Liver (tissue), 9 donors: ENCODE data around the gene CARHSP1. TPM values are rescaled to one million over a fixed set of nuclear protein-coding genes. Genes with fewer than 3 reads are reported as not detected.

Source experiments
- DNase-seq: peaks from one replicate; pipeline ENCODE4 v3.0.0-alpha.2; 2017; ENCODE audit warnings: low spot score
- H3K27ac ChIP-seq, 2 donors: one replicate each; pipeline ENCODE4 v1.7.0; 2013; ENCODE audit warnings: inconsistent platforms in 2 of 2, low read length in 2 of 2, control low read depth in 1 of 2, low read depth in 1 of 2, mild to moderate bottlenecking in 1 of 2
- H3K27me3 ChIP-seq, 4 donors: one replicate each; pipeline versions ENCODE4 v1.6.1 to v1.7.0; 2013; ENCODE audit warnings: low read length in 3 of 4, inconsistent platforms in 1 of 4, mild to moderate bottlenecking in 1 of 4, moderate library complexity in 1 of 4; ENCODE audit not compliant: control insufficient read depth in 4 of 4, insufficient read depth in 4 of 4
- H3K36me3 ChIP-seq, 4 donors: one replicate each; pipeline versions ENCODE4 v1.6.1 to v1.7.0; 2013; ENCODE audit warnings: low read length in 3 of 4, mild to moderate bottlenecking in 3 of 4, low read depth in 1 of 4, moderate library complexity in 1 of 4; ENCODE audit not compliant: control insufficient read depth in 4 of 4, insufficient read depth in 3 of 4
- H3K4me1 ChIP-seq, 4 donors: one replicate each; pipeline versions ENCODE4 v1.6.1 to v1.7.0; 2013; ENCODE audit warnings: low read length in 3 of 4, mild to moderate bottlenecking in 3 of 4, moderate library complexity in 1 of 4; ENCODE audit not compliant: control insufficient read depth in 4 of 4, insufficient read depth in 4 of 4
- H3K4me3 ChIP-seq, 3 donors: one replicate each; pipeline versions ENCODE4 v1.6.1 to v1.7.0; 2013; ENCODE audit warnings: low read length in 3 of 3, control low read depth in 1 of 3, low read depth in 1 of 3, mild to moderate bottlenecking in 1 of 3
- H3K9ac ChIP-seq, 2 donors: one replicate each; pipeline ENCODE4 v1.7.0; 2013; ENCODE audit warnings: low read length in 2 of 2, mild to moderate bottlenecking in 2 of 2, moderate library complexity in 2 of 2, control low read depth in 1 of 2, low read depth in 1 of 2
- H3K9me3 ChIP-seq, 4 donors: one replicate each; pipeline versions ENCODE4 v1.6.1 to v1.7.0; 2013; ENCODE audit warnings: low read length in 3 of 4; ENCODE audit not compliant: control insufficient read depth in 4 of 4
- ATF3 ChIP-seq: IDR thresholded peaks from 2 replicates; pipeline ENCODE4 v1.6.1; 2016; ENCODE audit warnings: antibody characterized with exemption
- HNF4A ChIP-seq, 2 donors: conservative IDR thresholded peaks; 2 replicates each; pipeline ENCODE4 v1.6.1; 2016; ENCODE audit warnings: antibody characterized with exemption in 2 of 2, mild to moderate bottlenecking in 2 of 2
- RAD21 ChIP-seq, 2 donors: IDR thresholded peaks; 2 replicates each; pipeline ENCODE4 v1.6.1; 2016; ENCODE audit warnings: antibody characterized with exemption in 2 of 2, mild to moderate bottlenecking in 2 of 2
- SP1 ChIP-seq: IDR thresholded peaks from 2 replicates; pipeline ENCODE4 v1.6.1; 2018; ENCODE audit warnings: antibody characterized with exemption, mild to moderate bottlenecking
- YY1 ChIP-seq: IDR thresholded peaks from 2 replicates; pipeline ENCODE4 v1.6.1; 2016; ENCODE audit warnings: antibody characterized with exemption, mild to moderate bottlenecking
- WGBS: extraction: QIAGEN DNeasy Blood & Tissue Kit; methylation state at CpG from one replicate; pipeline ENCODE4 v1.1.7; 2013; 5-methylcytosine and 5-hydroxymethylcytosine counted together
- polyA plus RNA-seq, 2 donors: library from polyadenylated mRNA; stranded (reverse) in 1 of 2; unstranded in 1 of 2; fragments of 200-250 nt in 1 of 2; fragments of >200 nt in 1 of 2; fragmentation: Nextera tagmentation in 1 of 2; extraction: Ambion mirVana in 1 of 2; gene quantifications; one replicate each; pipeline versions ENCODE4 v1.2.1 to v1.2.3, GENCODE V29; 2013 to 2015
- total RNA-seq, 2 donors: library from RNA; depleted of rRNA; stranded (reverse); fragments of >200 nt; gene quantifications; one replicate each; pipeline ENCODE4 v1.2.3, GENCODE V29; 2014
- TF ChIP-seq, protein P1 (sequence below): IDR thresholded peaks from 2 replicates; pipeline ENCODE4 v1.6.1; 2016; ENCODE audit warnings: antibody characterized with exemption, mild to moderate bottlenecking
- donor health status: healthy.
- donor health status: healthy.
- donor health status: healthy.
- donor health status: healthy.
- donor health status: healthy.

The CARHSP1 gene
- total and polyA plus RNA-seq, 4 donors, result 81.2 to 162 (median 119) TPM

GRCh38 chr16:8886593-8887430 is 18.0 kb upstream of the CARHSP1 start:
- Histone ChIP-seq H3K9me3 (no peaks in the 10 kb centered on the region), H3K27me3 (no peaks in the 10 kb centered on the region), H3K4me1 (peaks cover 0 to 5% (median under 1%) of the 10 kb centered on the region in 4 donors), H3K36me3 (peaks cover 0 to 14% (median 8%) of the 10 kb centered on the region in 4 donors), H3K4me3 (no peak overlapping the region), H3K27ac (no peak overlapping the region), H3K9ac (no peak overlapping the region)
- no peak for DNase-seq
- 75% methylated on average over 19 of the region's 19 CpGs for WGBS
- no peak for TF ChIP-seq YY1
- no peak for TF ChIP-seq RAD21 (IDR thresholded peaks at IDR 0.05)
- TF ChIP-seq ATF3, result no peak
- TF ChIP-seq, protein P1, sequence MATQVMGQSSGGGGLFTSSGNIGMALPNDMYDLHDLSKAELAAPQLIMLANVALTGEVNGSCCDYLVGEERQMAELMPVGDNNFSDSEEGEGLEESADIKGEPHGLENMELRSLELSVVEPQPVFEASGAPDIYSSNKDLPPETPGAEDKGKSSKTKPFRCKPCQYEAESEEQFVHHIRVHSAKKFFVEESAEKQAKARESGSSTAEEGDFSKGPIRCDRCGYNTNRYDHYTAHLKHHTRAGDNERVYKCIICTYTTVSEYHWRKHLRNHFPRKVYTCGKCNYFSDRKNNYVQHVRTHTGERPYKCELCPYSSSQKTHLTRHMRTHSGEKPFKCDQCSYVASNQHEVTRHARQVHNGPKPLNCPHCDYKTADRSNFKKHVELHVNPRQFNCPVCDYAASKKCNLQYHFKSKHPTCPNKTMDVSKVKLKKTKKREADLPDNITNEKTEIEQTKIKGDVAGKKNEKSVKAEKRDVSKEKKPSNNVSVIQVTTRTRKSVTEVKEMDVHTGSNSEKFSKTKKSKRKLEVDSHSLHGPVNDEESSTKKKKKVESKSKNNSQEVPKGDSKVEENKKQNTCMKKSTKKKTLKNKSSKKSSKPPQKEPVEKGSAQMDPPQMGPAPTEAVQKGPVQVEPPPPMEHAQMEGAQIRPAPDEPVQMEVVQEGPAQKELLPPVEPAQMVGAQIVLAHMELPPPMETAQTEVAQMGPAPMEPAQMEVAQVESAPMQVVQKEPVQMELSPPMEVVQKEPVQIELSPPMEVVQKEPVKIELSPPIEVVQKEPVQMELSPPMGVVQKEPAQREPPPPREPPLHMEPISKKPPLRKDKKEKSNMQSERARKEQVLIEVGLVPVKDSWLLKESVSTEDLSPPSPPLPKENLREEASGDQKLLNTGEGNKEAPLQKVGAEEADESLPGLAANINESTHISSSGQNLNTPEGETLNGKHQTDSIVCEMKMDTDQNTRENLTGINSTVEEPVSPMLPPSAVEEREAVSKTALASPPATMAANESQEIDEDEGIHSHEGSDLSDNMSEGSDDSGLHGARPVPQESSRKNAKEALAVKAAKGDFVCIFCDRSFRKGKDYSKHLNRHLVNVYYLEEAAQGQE, result no peak
- TF ChIP-seq SP1, result no peak

DNA sequence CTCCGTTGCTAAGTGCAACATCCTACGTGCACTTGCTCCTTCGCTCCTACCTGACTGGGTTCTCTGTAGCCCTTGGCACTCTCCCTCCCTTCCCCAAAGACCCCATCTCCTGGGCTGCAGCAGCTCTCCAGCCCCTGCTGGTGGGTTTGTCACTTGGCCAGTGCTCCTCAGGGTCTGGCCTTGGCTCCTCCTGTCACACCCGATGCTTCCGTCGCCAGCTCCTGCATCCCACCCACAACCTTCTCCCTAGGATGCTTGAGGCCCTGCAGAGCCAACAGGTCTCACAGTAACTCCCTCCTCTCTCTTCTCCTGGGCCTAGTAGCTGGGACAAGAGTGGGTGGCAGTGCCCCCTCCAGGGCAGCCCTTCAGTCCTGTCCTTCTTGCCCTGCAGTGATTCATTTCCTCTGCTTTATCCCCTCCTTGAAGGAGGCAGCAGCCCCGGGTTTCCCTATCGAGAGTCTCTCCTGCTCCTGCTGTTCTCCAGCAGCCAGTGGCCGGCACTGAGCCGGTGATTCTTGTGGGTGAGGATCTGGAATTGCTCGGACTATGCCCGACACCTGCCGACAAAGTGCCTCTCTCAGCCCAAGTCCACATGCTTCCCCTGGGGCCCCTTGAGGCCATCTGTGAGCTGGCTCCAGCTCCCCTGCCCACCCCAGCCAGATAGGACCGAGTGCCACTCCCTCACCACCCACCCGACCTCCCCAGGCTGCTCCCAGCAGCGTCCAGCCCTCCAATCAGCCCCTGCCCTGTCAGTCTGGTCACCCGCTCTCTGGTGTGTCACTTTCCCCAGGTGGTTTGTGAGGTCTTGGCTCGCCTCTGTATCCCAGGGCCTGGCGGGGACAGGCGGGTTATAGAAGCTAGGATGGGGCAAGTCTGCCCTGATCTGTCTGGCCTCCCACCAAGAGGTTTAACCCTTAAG is 17.1 kb upstream of the CARHSP1 start:
- no peak overlapping the region for H3K9ac ChIP-seq
- peaks cover 0 to 10% (median 3%) of the 10 kb centered on the region in 4 donors for H3K36me3 ChIP-seq
- DNase-seq, result no peak
- H3K27ac ChIP-seq, result no peak overlapping the region
- peaks cover 0 to 5% (median under 1%) of the 10 kb centered on the region in 4 donors for H3K4me1 ChIP-seq
- TF ChIP-seq, protein P1, result no peak
- peak; percentile 19 to 41 for TF ChIP-seq HNF4A (conservative IDR thresholded peaks at IDR 0.05)
- H3K4me3 ChIP-seq, result no peak overlapping the region
- 19% methylated on average over 20 of the region's 20 CpGs for WGBS
- H3K9me3 ChIP-seq, result no peaks in the 10 kb centered on the region
- no peaks in the 10 kb centered on the region for H3K27me3 ChIP-seq
